ENCODE data around the gene ZMYND11. TPM values are rescaled to one million over a fixed set of nuclear protein-coding genes. Genes with fewer than 3 reads are reported as not detected.

ZMYND11 gene
- total and polyA plus RNA-seq, 4 donors: 109 to 143 (median 119) TPM

- H3K4me3 ChIP-seq (ENCODE audit: low read depth, low read length): no peak overlapping the region
Measured at GRCh38 chr10:271201-271600, 135.9 kb downstream of the ZMYND11 start.

GRCh38 chr10:271722-272121, 136.5 kb downstream of the ZMYND11 start:
- no peaks in the 10 kb centered on the region for H3K4me1 ChIP-seq (ENCODE audit: control insufficient read depth, insufficient read depth, low read length)
- peaks cover 16% of the 10 kb centered on the region for H3K36me3 ChIP-seq (ENCODE audit: control insufficient read depth, insufficient read depth, low read length)
- no peak overlapping the region for H3K27ac ChIP-seq (ENCODE audit: low read depth, low read length)
- H3K4me3 ChIP-seq (ENCODE audit: low read depth, low read length): no peak overlapping the region
- no peak for DNase-seq (ENCODE audit: low read depth in 4 of 6, low spot score in 6 of 6)
- 92% methylated on average over 1 of the region's 6 CpGs for WGBS (ENCODE audit: insufficient coverage)
- no peaks in the 10 kb centered on the region for H3K9me3 ChIP-seq (ENCODE audit: control insufficient read depth, insufficient read depth, low read length)
- H3K27me3 ChIP-seq (ENCODE audit: control insufficient read depth, insufficient read depth, low read length): no peaks in the 10 kb centered on the region

More at GRCh38 chr10:271201-271600, 135.9 kb downstream of the ZMYND11 start:
- H3K9me3 ChIP-seq (ENCODE audit: control insufficient read depth, insufficient read depth, low read length): no peaks in the 10 kb centered on the region
- H3K27ac ChIP-seq (ENCODE audit: low read depth, low read length): no peak overlapping the region
- 83% methylated on average over 2 of the region's 3 CpGs for WGBS (ENCODE audit: insufficient coverage)
- H3K4me1 ChIP-seq (ENCODE audit: control insufficient read depth, insufficient read depth, low read length): no peaks in the 10 kb centered on the region
- no peaks in the 10 kb centered on the region for H3K27me3 ChIP-seq (ENCODE audit: control insufficient read depth, insufficient read depth, low read length)
- peaks cover 16% of the 10 kb centered on the region for H3K36me3 ChIP-seq (ENCODE audit: control insufficient read depth, insufficient read depth, low read length)
- DNase-seq (ENCODE audit: low read depth in 4 of 6, low spot score in 6 of 6): no peak

- H3K27me3 ChIP-seq (ENCODE audit: control insufficient read depth, insufficient read depth, low read length): no peaks in the 10 kb centered on the region
- H3K4me1 ChIP-seq (ENCODE audit: control insufficient read depth, insufficient read depth, low read length): no peaks in the 10 kb centered on the region
- no peaks in the 10 kb centered on the region for H3K9me3 ChIP-seq (ENCODE audit: control insufficient read depth, insufficient read depth, low read length)
- peaks cover 29% of the 10 kb centered on the region for H3K36me3 ChIP-seq (ENCODE audit: control insufficient read depth, insufficient read depth, low read length)
- 98% methylated on average over 11 of the region's 16 CpGs for WGBS (ENCODE audit: insufficient coverage)
- no peak overlapping the region for H3K4me3 ChIP-seq (ENCODE audit: low read depth, low read length)
- no peak for DNase-seq (ENCODE audit: low read depth in 4 of 6, low spot score in 6 of 6)
- no peak overlapping the region for H3K27ac ChIP-seq (ENCODE audit: low read depth, low read length)
Measured at GRCh38 chr10:273088-273487, 137.8 kb downstream of the ZMYND11 start.

GRCh38 chr10:274866-275265, 139.6 kb downstream of the ZMYND11 start:
- WGBS (ENCODE audit: insufficient coverage): no CpG with 5 or more reads among the region's 2 CpGs
- Histone ChIP-seq H3K36me3 (ENCODE audit: control insufficient read depth, insufficient read depth, low read length) (peaks cover 45% of the 10 kb centered on the region), H3K27ac (ENCODE audit: low read depth, low read length) (no peak overlapping the region)

GRCh38 chr10:275680-276079, 140.4 kb downstream of the ZMYND11 start:
- Histone ChIP-seq H3K4me3 (ENCODE audit: low read depth, low read length) (no peak overlapping the region), H3K4me1 (ENCODE audit: control insufficient read depth, insufficient read depth, low read length) (no peaks in the 10 kb centered on the region), H3K27me3 (ENCODE audit: control insufficient read depth, insufficient read depth, low read length) (no peaks in the 10 kb centered on the region), H3K36me3 (ENCODE audit: control insufficient read depth, insufficient read depth, low read length) (peaks cover 50% of the 10 kb centered on the region), H3K27ac (ENCODE audit: low read depth, low read length) (no peak overlapping the region), H3K9me3 (ENCODE audit: control insufficient read depth, insufficient read depth, low read length) (no peaks in the 10 kb centered on the region)
- DNase-seq (ENCODE audit: low read depth in 4 of 6, low spot score in 6 of 6): no peak
- WGBS (ENCODE audit: insufficient coverage): 87% methylated on average over 16 of the region's 18 CpGs

More at GRCh38 chr10:274866-275265, 139.6 kb downstream of the ZMYND11 start:
- Histone ChIP-seq H3K4me1 (ENCODE audit: control insufficient read depth, insufficient read depth, low read length) (no peaks in the 10 kb centered on the region), H3K4me3 (ENCODE audit: low read depth, low read length) (no peak overlapping the region), H3K27me3 (ENCODE audit: control insufficient read depth, insufficient read depth, low read length) (no peaks in the 10 kb centered on the region), H3K9me3 (ENCODE audit: control insufficient read depth, insufficient read depth, low read length) (no peaks in the 10 kb centered on the region)
- DNase-seq (ENCODE audit: low read depth in 4 of 6, low spot score in 6 of 6): no peak

GRCh38 chr10:277963-278362, 142.7 kb downstream of the ZMYND11 start:
- Histone ChIP-seq H3K27me3 (ENCODE audit: control insufficient read depth, insufficient read depth, low read length) (no peaks in the 10 kb centered on the region), H3K4me3 (ENCODE audit: low read depth, low read length) (no peak overlapping the region), H3K27ac (ENCODE audit: low read depth, low read length) (no peak overlapping the region), H3K4me1 (ENCODE audit: control insufficient read depth, insufficient read depth, low read length) (no peaks in the 10 kb centered on the region), H3K9me3 (ENCODE audit: control insufficient read depth, insufficient read depth, low read length) (no peaks in the 10 kb centered on the region), H3K36me3 (ENCODE audit: control insufficient read depth, insufficient read depth, low read length) (peaks cover 58% of the 10 kb centered on the region)
- DNase-seq (ENCODE audit: low read depth in 4 of 6, low spot score in 6 of 6): no peak
- 98% methylated on average over 19 of the region's 19 CpGs for WGBS (ENCODE audit: insufficient coverage)

- no peaks in the 10 kb centered on the region for H3K9me3 ChIP-seq (ENCODE audit: control insufficient read depth, insufficient read depth, low read length)
- DNase-seq (ENCODE audit: low read depth in 4 of 6, low spot score in 6 of 6): no peak
- no peaks in the 10 kb centered on the region for H3K27me3 ChIP-seq (ENCODE audit: control insufficient read depth, insufficient read depth, low read length)
- no peak overlapping the region for H3K4me3 ChIP-seq (ENCODE audit: low read depth, low read length)
- peaks cover 56% of the 10 kb centered on the region for H3K36me3 ChIP-seq (ENCODE audit: control insufficient read depth, insufficient read depth, low read length)
- WGBS (ENCODE audit: insufficient coverage): 95% methylated on average over 5 of the region's 5 CpGs
- H3K4me1 ChIP-seq (ENCODE audit: control insufficient read depth, insufficient read depth, low read length): no peaks in the 10 kb centered on the region
- no peak overlapping the region for H3K27ac ChIP-seq (ENCODE audit: low read depth, low read length)
Measured at GRCh38 chr10:278707-279106, 143.5 kb downstream of the ZMYND11 start.

GRCh38 chr10:279232-279631, 144.0 kb downstream of the ZMYND11 start:
- no peak overlapping the region for H3K4me3 ChIP-seq (ENCODE audit: low read depth, low read length)
- no peaks in the 10 kb centered on the region for H3K27me3 ChIP-seq (ENCODE audit: control insufficient read depth, insufficient read depth, low read length)
- H3K4me1 ChIP-seq (ENCODE audit: control insufficient read depth, insufficient read depth, low read length): no peaks in the 10 kb centered on the region
- DNase-seq (ENCODE audit: low read depth in 4 of 6, low spot score in 6 of 6): no peak
- no peaks in the 10 kb centered on the region for H3K9me3 ChIP-seq (ENCODE audit: control insufficient read depth, insufficient read depth, low read length)
- H3K36me3 ChIP-seq (ENCODE audit: control insufficient read depth, insufficient read depth, low read length): peaks cover 56% of the 10 kb centered on the region
- 97% methylated on average over 9 of the region's 9 CpGs for WGBS (ENCODE audit: insufficient coverage)
- no peak overlapping the region for H3K27ac ChIP-seq (ENCODE audit: low read depth, low read length)

- no peaks in the 10 kb centered on the region for H3K27me3 ChIP-seq (ENCODE audit: control insufficient read depth, insufficient read depth, low read length)
- no peaks in the 10 kb centered on the region for H3K4me1 ChIP-seq (ENCODE audit: control insufficient read depth, insufficient read depth, low read length)
- DNase-seq (ENCODE audit: low read depth in 4 of 6, low spot score in 6 of 6): no peak
- 93% methylated on average over 8 of the region's 10 CpGs for WGBS (ENCODE audit: insufficient coverage)
- H3K36me3 ChIP-seq (ENCODE audit: control insufficient read depth, insufficient read depth, low read length): peaks cover 56% of the 10 kb centered on the region
- H3K4me3 ChIP-seq (ENCODE audit: low read depth, low read length): no peak overlapping the region
- no peaks in the 10 kb centered on the region for H3K9me3 ChIP-seq (ENCODE audit: control insufficient read depth, insufficient read depth, low read length)
- H3K27ac ChIP-seq (ENCODE audit: low read depth, low read length): no peak overlapping the region
Measured at GRCh38 chr10:279655-280054, 144.4 kb downstream of the ZMYND11 start.

- H3K27ac ChIP-seq (ENCODE audit: low read depth, low read length): no peak overlapping the region
- H3K4me3 ChIP-seq (ENCODE audit: low read depth, low read length): no peak overlapping the region
- 87% methylated on average over 7 of the region's 7 CpGs for WGBS (ENCODE audit: insufficient coverage)
- H3K27me3 ChIP-seq (ENCODE audit: control insufficient read depth, insufficient read depth, low read length): no peaks in the 10 kb centered on the region
- no peak for DNase-seq (ENCODE audit: low read depth in 4 of 6, low spot score in 6 of 6)
- H3K9me3 ChIP-seq (ENCODE audit: control insufficient read depth, insufficient read depth, low read length): no peaks in the 10 kb centered on the region
- H3K4me1 ChIP-seq (ENCODE audit: control insufficient read depth, insufficient read depth, low read length): no peaks in the 10 kb centered on the region
- peaks cover 55% of the 10 kb centered on the region for H3K36me3 ChIP-seq (ENCODE audit: control insufficient read depth, insufficient read depth, low read length)
Measured at GRCh38 chr10:282294-283139, 147.3 kb downstream of the ZMYND11 start.
